HCT116 (cell line): ENCODE measurements around the gene COQ10A. TPM values are rescaled to one million over a fixed set of nuclear protein-coding genes. Genes with fewer than 3 reads are reported as not detected.

Source experiments
- ATAC-seq: fragments of 200-7000 bp; cut with Tn5 transposase; 2 replicates; pipeline ENCODE4 v1.9.1; 2020; ENCODE audit warnings: mild to moderate bottlenecking, moderate library complexity
- BruUV-seq: library from RNA; stranded (reverse); fragments of 400-500 nt; replicated peaks from 2 replicates; lab custom pipeline; 2021; lab: Mats Ljungman, UMichigan
- CTCF ChIA-PET: fragments of 300-600 bp; sonication (Branson Sonifier 250); formaldehyde crosslinking; loops from one replicate; lab custom pipeline; 2021; ENCODE audit warnings: antibody characterized with exemption; lab: Charles Lee
- POLR2A ChIA-PET: fragments of 300-600, 350-600 bp; sonication (Branson Sonifier 250); formaldehyde crosslinking; loops from one replicate; lab custom pipeline; 2021; ENCODE audit warnings: antibody characterized with exemption; lab: Charles Lee
- RAD21 ChIA-PET, 2 experiments: fragments of 300-600 bp; sonication (Branson Sonifier 250); formaldehyde crosslinking; loops; one replicate each; lab custom pipeline; 2023; ENCODE audit warnings: low total read pairs in 2 of 2; ENCODE audit not compliant: uncharacterized antibody in 2 of 2, unreplicated experiment in 2 of 2, low non-redundant PET in 1 of 2; lab: Charles Lee
- DNase-seq: peaks from one replicate; pipeline ENCODE4 v3.0.0-alpha.2; 2010; ENCODE audit warnings: low read depth, low spot score
- H2AFZ ChIP-seq: fragments of 200-600 bp; shearing (Covaris generic), sonication (generic); 2 replicates; pipeline ENCODE4 v1.6.1; 2017; ENCODE audit warnings: low read depth, mixed run types, mixed read lengths, antibody characterized with exemption, low read length; ENCODE audit not compliant: poor library complexity, severe bottlenecking
- H3K27ac ChIP-seq: 2 replicates; pipeline ENCODE4 v1.5.1; 2012; ENCODE audit warnings: low read depth, low read length
- H3K27me3 ChIP-seq: fragments of 200-600 bp; sonication (generic); 2 replicates; pipeline ENCODE4 v1.6.1; 2016; ENCODE audit warnings: mixed run types, low read length, mixed read lengths; ENCODE audit not compliant: insufficient read depth
- H3K36me3 ChIP-seq, 2 experiments: fragments of 200-500 bp in 1 of 2; fragments of 200-600 bp in 1 of 2; sonication (Bioruptor generic) in 1 of 2; sonication (generic) in 1 of 2; 2 replicates each; pipeline versions ENCODE4 v1.5.1 to v1.6.1; 2014 to 2016; ENCODE audit warnings: low read length in 2 of 2, inconsistent platforms in 1 of 2, mixed read lengths in 1 of 2, mixed run types in 1 of 2; ENCODE audit not compliant: insufficient read depth in 2 of 2, control insufficient read depth in 1 of 2
- H3K4me1 ChIP-seq, 2 experiments: fragments of 200-600 bp in 1 of 2; sonication (generic) in 1 of 2; 2 replicates each; pipeline versions ENCODE4 v1.5.1 to v1.6.1; 2012 to 2017; ENCODE audit warnings: low read length in 2 of 2, inconsistent platforms in 1 of 2, mild to moderate bottlenecking in 1 of 2, mixed read lengths in 1 of 2, mixed run types in 1 of 2, moderate library complexity in 1 of 2; ENCODE audit not compliant: insufficient read depth in 2 of 2, control insufficient read depth in 1 of 2
- H3K4me2 ChIP-seq: fragments of 200-600 bp; sonication (generic); 2 replicates; pipeline ENCODE4 v1.6.1; 2017; ENCODE audit warnings: mixed run types, low read length, mixed read lengths
- H3K4me3 ChIP-seq, 2 experiments: fragments of 200-600 bp in 1 of 2; sonication (generic) in 1 of 2; replicated peaks in 1 of 2; 2 replicates each; pipeline ENCODE4 v1.5.1; 2011 to 2016; ENCODE audit warnings: low read length in 2 of 2, control low read depth in 1 of 2, low read depth in 1 of 2, mild to moderate bottlenecking in 1 of 2, mixed read lengths in 1 of 2, mixed run types in 1 of 2
- H3K79me2 ChIP-seq: fragments of 200-600 bp; sonication (generic); 2 replicates; pipeline ENCODE4 v1.6.1; 2017; ENCODE audit warnings: mild to moderate bottlenecking, mixed run types, low read length, moderate library complexity, mixed read lengths; ENCODE audit not compliant: insufficient read depth
- H3K9ac ChIP-seq: fragments of 200-600 bp; sonication (generic); 2 replicates; pipeline ENCODE4 v1.6.1; 2016; ENCODE audit warnings: low read length, mixed read lengths
- H3K9me2 ChIP-seq: fragments of 200-600 bp; sonication (generic), shearing (Covaris generic); 2 replicates; pipeline ENCODE4 v1.6.1; 2017; ENCODE audit warnings: mixed run types, mild to moderate bottlenecking, moderate library complexity; ENCODE audit not compliant: insufficient read depth
- H3K9me3 ChIP-seq, 2 experiments: fragments of 200-500 bp in 1 of 2; fragments of 200-600 bp in 1 of 2; sonication (Bioruptor generic) in 1 of 2; sonication (generic) in 1 of 2; 2 replicates each; pipeline ENCODE4 v1.6.1; 2014 to 2017; ENCODE audit warnings: low read length in 2 of 2, mixed read lengths in 2 of 2, inconsistent platforms in 1 of 2, low read depth in 1 of 2, mild to moderate bottlenecking in 1 of 2, mixed run types in 1 of 2, moderate library complexity in 1 of 2; ENCODE audit not compliant: control insufficient read depth in 1 of 2, insufficient read depth in 1 of 2
- H4K20me1 ChIP-seq: fragments of 200-600 bp; sonication (generic), shearing (Covaris generic); 2 replicates; pipeline ENCODE4 v1.6.1; 2017; ENCODE audit warnings: mixed run types, mild to moderate bottlenecking, moderate library complexity; ENCODE audit not compliant: insufficient read depth
- CBX3 ChIP-seq: IDR thresholded peaks from 2 replicates; pipeline ENCODE4 v1.6.1; 2012; ENCODE audit warnings: low read depth
- CTCF ChIP-seq, 3 experiments: fragments of 200-600 bp in 1 of 3; sonication (generic) in 1 of 3; IDR thresholded peaks in 2 of 3; conservative IDR thresholded peaks in 1 of 3; 2 replicates each; pipeline ENCODE4 v1.5.1; 2012 to 2017; ENCODE audit warnings: low read depth in 2 of 3, low read length in 2 of 3, antibody characterized with exemption in 1 of 3, borderline replicate concordance in 1 of 3, control low read depth in 1 of 3, mild to moderate bottlenecking in 1 of 3, mixed read lengths in 1 of 3, mixed run types in 1 of 3, moderate library complexity in 1 of 3; ENCODE audit not compliant: insufficient read depth in 1 of 3
- EZH2 ChIP-seq: fragments of 200-600 bp; sonication (generic); IDR thresholded peaks from 2 replicates; pipeline ENCODE4 v1.6.1; 2017; ENCODE audit warnings: antibody characterized with exemption, mixed run types
- JUND ChIP-seq: IDR thresholded peaks from 2 replicates; pipeline ENCODE4 v1.6.1; 2012
- MAX ChIP-seq: IDR thresholded peaks from 2 replicates; pipeline ENCODE4 v1.6.1; 2012
- POLR2A ChIP-seq: IDR thresholded peaks from 2 replicates; pipeline ENCODE4 v1.7.0; 2011; ENCODE audit warnings: borderline replicate concordance; ENCODE audit not compliant: insufficient read depth, insufficient read length; ENCODE audit errors: extremely low read depth
- RAD21 ChIP-seq: IDR thresholded peaks from 2 replicates; pipeline ENCODE4 v1.6.1; 2012; ENCODE audit warnings: low read depth, mild to moderate bottlenecking
- SIN3A ChIP-seq: IDR thresholded peaks from 2 replicates; pipeline ENCODE4 v1.6.1; 2012; ENCODE audit warnings: low read depth
- SP1 ChIP-seq: IDR thresholded peaks from 2 replicates; pipeline ENCODE4 v1.6.1; 2012; ENCODE audit warnings: low read depth
- SRF ChIP-seq: IDR thresholded peaks from 2 replicates; pipeline ENCODE4 v1.6.1; 2012; ENCODE audit warnings: low read depth
- intact Hi-C: fragments of 100-400 bp; cut with micrococcal nuclease; formaldehyde crosslinking; loops from 2 replicates; pipeline ENCODE4 v1.10.0; 2022
- total RNA-seq: library from RNA; stranded (reverse); gene quantifications from one replicate; pipeline ENCODE4 v1.2.1, GENCODE V29; 2021; ENCODE audit not compliant: unreplicated experiment
- TF ChIP-seq, protein P1 (sequence below): IDR thresholded peaks from 2 replicates; pipeline ENCODE4 v1.6.1; 2011; ENCODE audit warnings: mild to moderate bottlenecking, low read length, moderate library complexity; ENCODE audit not compliant: insufficient replicate concordance; ENCODE audit errors: extremely low read depth
- TF ChIP-seq, protein P2 (sequence below): IDR thresholded peaks from 2 replicates; pipeline ENCODE4 v1.6.1; 2012

Gene COQ10A
- total RNA-seq, 1 experiment from 2014 or later = 11.7 TPM

DNA sequence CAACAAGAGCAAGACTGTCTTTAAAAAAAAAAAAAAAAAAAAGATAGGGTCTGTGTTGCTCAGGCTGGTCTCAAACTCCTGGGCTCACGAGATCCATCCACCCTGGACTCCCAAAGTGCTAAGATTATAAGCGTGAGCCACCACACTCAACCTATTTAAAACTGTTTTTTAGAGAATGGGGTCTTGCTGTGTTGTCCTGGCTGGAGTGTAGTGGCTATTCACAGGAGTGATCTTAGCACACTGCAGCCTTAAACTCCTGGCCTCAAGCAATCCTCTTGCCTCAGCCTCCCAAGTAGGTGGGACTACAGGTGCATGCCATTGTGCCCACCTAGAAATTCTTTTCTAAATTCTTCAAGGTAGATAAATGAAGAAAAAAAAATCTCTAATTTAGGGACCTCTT, 7.6 kb downstream of the COQ10A start:
- ChIA-PET POLR2A (no interaction called here), CTCF (no interaction called here), RAD21 (no interaction called here)
- Histone ChIP-seq H3K27ac (no peak overlapping the region), H3K9ac (no peak overlapping the region), H2AFZ (no peak overlapping the region), H3K4me1 (no peaks in the 10 kb centered on the region), H3K4me3 (no peak overlapping the region), H4K20me1 (no peaks in the 10 kb centered on the region), H3K9me2 (no peaks in the 10 kb centered on the region), H3K27me3 (no peaks in the 10 kb centered on the region), H3K36me3 (peaks cover 42 to 64% of the 10 kb centered on the region in 2 experiments), H3K9me3 (no peaks in the 10 kb centered on the region), H3K4me2 (no peak overlapping the region), H3K79me2 (no peaks in the 10 kb centered on the region)
- DNase-seq = no peak
- no TSS peak for BruUV-seq
- TF ChIP-seq JUND (no peak), POLR2A (no peak), CBX3 (no peak), MAX (no peak), RAD21 (no peak), EZH2 (no peak), SIN3A (no peak), SP1 (no peak)
- TF ChIP-seq, protein P1, sequence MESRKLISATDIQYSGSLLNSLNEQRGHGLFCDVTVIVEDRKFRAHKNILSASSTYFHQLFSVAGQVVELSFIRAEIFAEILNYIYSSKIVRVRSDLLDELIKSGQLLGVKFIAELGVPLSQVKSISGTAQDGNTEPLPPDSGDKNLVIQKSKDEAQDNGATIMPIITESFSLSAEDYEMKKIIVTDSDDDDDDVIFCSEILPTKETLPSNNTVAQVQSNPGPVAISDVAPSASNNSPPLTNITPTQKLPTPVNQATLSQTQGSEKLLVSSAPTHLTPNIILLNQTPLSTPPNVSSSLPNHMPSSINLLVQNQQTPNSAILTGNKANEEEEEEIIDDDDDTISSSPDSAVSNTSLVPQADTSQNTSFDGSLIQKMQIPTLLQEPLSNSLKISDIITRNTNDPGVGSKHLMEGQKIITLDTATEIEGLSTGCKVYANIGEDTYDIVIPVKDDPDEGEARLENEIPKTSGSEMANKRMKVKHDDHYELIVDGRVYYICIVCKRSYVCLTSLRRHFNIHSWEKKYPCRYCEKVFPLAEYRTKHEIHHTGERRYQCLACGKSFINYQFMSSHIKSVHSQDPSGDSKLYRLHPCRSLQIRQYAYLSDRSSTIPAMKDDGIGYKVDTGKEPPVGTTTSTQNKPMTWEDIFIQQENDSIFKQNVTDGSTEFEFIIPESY = no peak
- intact Hi-C loops = no loop called here
- no peak for ATAC-seq

GRCh38 chr12:56278905-56279304, 12.2 kb downstream of the COQ10A start:
- ATAC-seq (no peak), DNase-seq (no peak)
- Histone ChIP-seq H3K36me3 (peaks cover 53 to 59% of the 10 kb centered on the region in 2 experiments), H3K9me3 (no peaks in the 10 kb centered on the region), H2AFZ (no peak overlapping the region), H3K9ac (no peak overlapping the region), H3K4me3 (no peak overlapping the region), H3K27me3 (no peaks in the 10 kb centered on the region), H3K9me2 (no peaks in the 10 kb centered on the region), H3K4me1 (no peaks in the 10 kb centered on the region), H4K20me1 (no peaks in the 10 kb centered on the region), H3K27ac (no peak overlapping the region), H3K4me2 (no peak overlapping the region), H3K79me2 (no peaks in the 10 kb centered on the region; the same call in 1 of the 2 replicates)
- CTCF ChIA-PET = no interaction called here
- TF ChIP-seq JUND (no peak), SRF (no peak), CTCF (IDR thresholded peaks at IDR 0.05 in 2 of 3, conservative IDR thresholded peaks at IDR 0.05 in 1 of 3; ENCODE audit: borderline replicate concordance in 1 of 3, insufficient read depth in 1 of 3, low read depth in 2 of 3, low read length in 2 of 3) (no peak), CBX3 (no peak), MAX (no peak)
- TF ChIP-seq, protein P2, sequence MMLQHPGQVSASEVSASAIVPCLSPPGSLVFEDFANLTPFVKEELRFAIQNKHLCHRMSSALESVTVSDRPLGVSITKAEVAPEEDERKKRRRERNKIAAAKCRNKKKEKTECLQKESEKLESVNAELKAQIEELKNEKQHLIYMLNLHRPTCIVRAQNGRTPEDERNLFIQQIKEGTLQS = no peak
- intact Hi-C loops = no loop called here
- RAD21 ChIA-PET = no interaction called here
- POLR2A ChIA-PET = no interaction called here
- no TSS peak for BruUV-seq
